ENCODE results near the gene SORCS2. TPM values are rescaled to one million over a fixed set of nuclear protein-coding genes. Genes with fewer than 3 reads are reported as not detected.

Gene SORCS2
- total and polyA plus RNA-seq, 4 donors: 2.2 to 7.7 (median 2.5) TPM

DNA sequence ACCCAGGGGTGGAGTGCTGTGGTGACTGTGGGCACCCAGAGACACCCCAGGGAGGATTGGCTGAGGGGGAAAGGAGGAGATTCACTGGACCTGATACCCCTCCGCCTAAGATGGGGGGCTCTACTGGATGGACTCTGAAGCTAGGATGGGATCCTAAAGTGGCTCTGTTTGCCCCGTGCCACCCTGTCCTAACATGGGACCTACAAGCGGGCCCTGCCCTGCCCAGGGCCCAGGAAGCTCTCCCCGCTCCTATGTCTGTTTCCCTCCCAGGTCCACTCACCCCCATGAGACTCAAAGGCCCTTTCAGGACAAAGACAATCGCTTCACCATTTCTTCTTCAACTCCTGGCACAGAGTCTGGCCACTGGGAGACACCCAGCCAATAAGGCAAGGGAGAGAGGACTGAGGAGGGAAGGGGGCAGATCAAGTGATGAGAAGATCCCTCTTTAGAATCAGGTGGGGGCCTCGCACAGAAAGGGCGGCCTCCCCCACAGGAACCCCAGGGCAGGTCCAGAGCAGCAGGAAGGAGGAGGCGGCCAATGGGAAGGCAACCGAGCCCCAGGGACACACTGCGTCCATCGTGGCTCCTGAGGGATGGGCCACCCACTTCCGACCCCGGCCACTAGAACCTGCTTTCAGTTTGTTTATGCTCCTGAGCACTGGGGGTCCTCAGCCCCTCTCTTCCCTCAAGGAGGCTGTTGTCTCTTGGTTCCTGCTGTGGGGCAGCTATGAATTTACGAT is 592.0 kb downstream of the SORCS2 start:
- TF ChIP-seq, protein P1, sequence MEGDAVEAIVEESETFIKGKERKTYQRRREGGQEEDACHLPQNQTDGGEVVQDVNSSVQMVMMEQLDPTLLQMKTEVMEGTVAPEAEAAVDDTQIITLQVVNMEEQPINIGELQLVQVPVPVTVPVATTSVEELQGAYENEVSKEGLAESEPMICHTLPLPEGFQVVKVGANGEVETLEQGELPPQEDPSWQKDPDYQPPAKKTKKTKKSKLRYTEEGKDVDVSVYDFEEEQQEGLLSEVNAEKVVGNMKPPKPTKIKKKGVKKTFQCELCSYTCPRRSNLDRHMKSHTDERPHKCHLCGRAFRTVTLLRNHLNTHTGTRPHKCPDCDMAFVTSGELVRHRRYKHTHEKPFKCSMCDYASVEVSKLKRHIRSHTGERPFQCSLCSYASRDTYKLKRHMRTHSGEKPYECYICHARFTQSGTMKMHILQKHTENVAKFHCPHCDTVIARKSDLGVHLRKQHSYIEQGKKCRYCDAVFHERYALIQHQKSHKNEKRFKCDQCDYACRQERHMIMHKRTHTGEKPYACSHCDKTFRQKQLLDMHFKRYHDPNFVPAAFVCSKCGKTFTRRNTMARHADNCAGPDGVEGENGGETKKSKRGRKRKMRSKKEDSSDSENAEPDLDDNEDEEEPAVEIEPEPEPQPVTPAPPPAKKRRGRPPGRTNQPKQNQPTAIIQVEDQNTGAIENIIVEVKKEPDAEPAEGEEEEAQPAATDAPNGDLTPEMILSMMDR (IDR thresholded peaks at IDR 0.05; ENCODE audit: control extremely low read depth, extremely low read depth): no peak
- no peak for ATAC-seq (ENCODE audit: insufficient read depth, low FRiP score)
- Histone ChIP-seq H3K36me3 (ENCODE audit: control insufficient read depth in 4 of 4, insufficient read depth in 4 of 4, low read length in 4 of 4) (peaks cover 0 to 15% (median 4%) of the 10 kb centered on the region in 4 donors), H3K27me3 (ENCODE audit: control insufficient read depth in 3 of 3, insufficient read depth in 3 of 3, low read length in 2 of 3) (no peaks in the 10 kb centered on the region), H3K4me1 (ENCODE audit: control insufficient read depth in 5 of 5, insufficient read depth in 5 of 5, low read length in 5 of 5) (peaks cover 6 to 23% (median 10%) of the 10 kb centered on the region in 5 donors), H3K9ac (ENCODE audit: insufficient read depth in 1 of 2, low read length in 2 of 2) (no peak overlapping the region), H3K4me3 (no peak overlapping the region), H3K27ac (ENCODE audit: low read depth in 1 of 2, low read length in 1 of 2) (no peak overlapping the region), H3K9me3 (ENCODE audit: control insufficient read depth in 4 of 4, insufficient read depth in 3 of 4, low read length in 3 of 4) (no peaks in the 10 kb centered on the region)
- WGBS, 2 donors: 95 to 96% methylated on average over 14 of the region's 14 CpGs
- DNase-seq: no peak

DNA sequence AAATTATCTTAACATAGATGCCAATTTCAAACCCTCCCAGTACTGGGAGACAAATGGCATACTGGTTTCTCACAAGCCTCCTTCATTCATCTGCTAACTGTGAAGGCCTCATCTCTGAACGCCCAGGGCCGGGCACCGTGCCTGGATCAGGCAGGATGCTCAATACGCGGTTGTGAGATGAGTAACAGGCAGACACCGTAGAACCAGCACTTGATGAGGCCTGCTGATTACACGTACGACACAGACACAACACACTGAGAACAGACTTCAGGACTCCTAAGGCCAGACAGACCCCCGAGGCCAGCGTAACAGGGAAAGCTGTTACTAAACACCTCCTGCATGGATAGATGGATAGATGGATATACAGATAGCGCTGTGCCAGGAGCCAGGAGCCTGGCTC is 592.7 kb downstream of the SORCS2 start:
- Histone ChIP-seq H3K4me1 (ENCODE audit: control insufficient read depth in 5 of 5, insufficient read depth in 5 of 5, low read length in 5 of 5) (peaks cover 4 to 16% (median 6%) of the 10 kb centered on the region in 5 donors), H3K9me3 (ENCODE audit: control insufficient read depth in 4 of 4, insufficient read depth in 3 of 4, low read length in 3 of 4) (no peaks in the 10 kb centered on the region), H3K9ac (ENCODE audit: insufficient read depth in 1 of 2, low read length in 2 of 2) (no peak overlapping the region), H3K27me3 (ENCODE audit: control insufficient read depth in 3 of 3, insufficient read depth in 3 of 3, low read length in 2 of 3) (no peaks in the 10 kb centered on the region), H3K27ac (ENCODE audit: low read depth in 1 of 2, low read length in 1 of 2) (no peak overlapping the region), H3K36me3 (ENCODE audit: control insufficient read depth in 4 of 4, insufficient read depth in 4 of 4, low read length in 4 of 4) (peaks cover 0 to 15% (median 4%) of the 10 kb centered on the region in 4 donors), H3K4me3 (no peak overlapping the region)
- DNase-seq (no peak), ATAC-seq (ENCODE audit: insufficient read depth, low FRiP score) (no peak)
- TF ChIP-seq, protein P1 (IDR thresholded peaks at IDR 0.05; ENCODE audit: control extremely low read depth, extremely low read depth): no peak
- 86 to 87% methylated on average over 11 of the region's 11 CpGs for WGBS, 2 donors

DNA sequence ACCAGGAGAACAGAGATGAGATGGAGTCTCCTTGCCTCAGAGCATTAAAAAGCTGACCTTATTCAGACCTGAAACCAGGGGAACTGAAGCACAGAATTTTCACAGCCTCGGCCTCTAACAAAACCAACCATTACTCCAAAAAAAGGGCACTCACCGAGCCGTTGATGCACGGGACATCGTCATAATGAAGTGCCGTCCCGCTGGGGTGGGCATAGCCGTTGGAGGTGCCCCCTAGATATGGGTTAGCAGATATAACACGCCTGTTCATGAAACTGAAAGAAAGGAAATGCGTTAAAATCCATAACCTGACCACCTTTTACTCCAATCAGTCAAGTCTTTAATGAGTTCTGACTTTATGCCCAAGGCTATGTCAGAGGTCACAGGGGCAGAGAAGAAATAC is 593.7 kb downstream of the SORCS2 start:
- TF ChIP-seq, protein P1 (IDR thresholded peaks at IDR 0.05; ENCODE audit: control extremely low read depth, extremely low read depth): no peak
- WGBS, 2 donors: 95 to 97% methylated on average over 10 of the region's 10 CpGs
- no peak overlapping the region for H3K4me3 ChIP-seq
- H3K27me3 ChIP-seq (ENCODE audit: control insufficient read depth in 3 of 3, insufficient read depth in 3 of 3, low read length in 2 of 3): no peaks in the 10 kb centered on the region
- peaks cover 0 to 14% (median 5%) of the 10 kb centered on the region in 5 donors for H3K4me1 ChIP-seq (ENCODE audit: control insufficient read depth in 5 of 5, insufficient read depth in 5 of 5, low read length in 5 of 5)
- H3K36me3 ChIP-seq (ENCODE audit: control insufficient read depth in 4 of 4, insufficient read depth in 4 of 4, low read length in 4 of 4): peaks cover 0 to 15% (median 4%) of the 10 kb centered on the region in 4 donors
- ATAC-seq (ENCODE audit: insufficient read depth, low FRiP score) (no peak), DNase-seq (no peak)
- no peak overlapping the region for H3K27ac ChIP-seq (ENCODE audit: low read depth in 1 of 2, low read length in 1 of 2)
- no peak overlapping the region for H3K9ac ChIP-seq (ENCODE audit: insufficient read depth in 1 of 2, low read length in 2 of 2)
- H3K9me3 ChIP-seq (ENCODE audit: control insufficient read depth in 4 of 4, insufficient read depth in 3 of 4, low read length in 3 of 4): no peaks in the 10 kb centered on the region
